Tibial nerve (tissue), 4 donors: ENCODE results near the gene ACTN1.

Experiments used
- CTCF ChIP-seq, 5 experiments: fragments of 200-600 bp in 3 of 5; fragments of 450-650 bp in 2 of 5; sonication (generic) in 3 of 5; IDR thresholded peaks; one replicate each; pipeline ENCODE4 v1.5.1; 2016 to 2019; ENCODE audit warnings: antibody characterized with exemption in 5 of 5, mild to moderate bottlenecking in 3 of 5, moderate library complexity in 2 of 5
- EP300 ChIP-seq, 2 donors: sonication (generic); formaldehyde crosslinking; IDR thresholded peaks; one replicate each; pipeline ENCODE4 v1.6.1; 2017; ENCODE audit warnings: antibody characterized with exemption in 2 of 2, mild to moderate bottlenecking in 1 of 2

- TF ChIP-seq CTCF (IDR thresholded peaks at IDR 0.05) (no peak), EP300 (IDR thresholded peaks at IDR 0.05) (no peak)
Observed at GRCh38 chr14:68877993-68878575, 101.0 kb downstream of the ACTN1 start.
